ENCODE results near the gene CELSR1.

The CELSR1 gene

GRCh38 chr22:46366327-46366731 is 171.1 kb downstream of the CELSR1 start:
- no peak for DNase-seq (ENCODE audit: low read depth, low spot score)

- no peak for DNase-seq (ENCODE audit: low read depth, low spot score)
These were observed 172.2 kb downstream of the CELSR1 start for GRCh38 chr22:46365166-46365624.

GRCh38 chr22:46364341-46365165 is 172.9 kb downstream of the CELSR1 start:
- no peak for DNase-seq (ENCODE audit: low read depth, low spot score)

GRCh38 chr22:46363611-46364321 is 173.7 kb downstream of the CELSR1 start:
- no peak for DNase-seq (ENCODE audit: low read depth, low spot score)

- DNase-seq (ENCODE audit: low read depth, low spot score), result no peak
These were observed 174.4 kb downstream of the CELSR1 start for GRCh38 chr22:46362934-46363515.

- no peak for DNase-seq (ENCODE audit: low read depth, low spot score)
These were observed 175.1 kb downstream of the CELSR1 start for GRCh38 chr22:46362203-46362933.

GRCh38 chr22:46361826-46362202 is 175.6 kb downstream of the CELSR1 start:
- DNase-seq (ENCODE audit: low read depth, low spot score), result no peak

GRCh38 chr22:46360891-46361290 is 176.5 kb downstream of the CELSR1 start:
- DNase-seq (ENCODE audit: low read depth, low spot score), result no peak

- no peak for DNase-seq (ENCODE audit: low read depth, low spot score)
These were observed 177.3 kb downstream of the CELSR1 start for GRCh38 chr22:46360097-46360496.

GRCh38 chr22:46359362-46359761 is 178.1 kb downstream of the CELSR1 start:
- no peak for DNase-seq (ENCODE audit: low read depth, low spot score)

- no peak for DNase-seq (ENCODE audit: low read depth, low spot score)
These were observed 178.7 kb downstream of the CELSR1 start for GRCh38 chr22:46358766-46359165.

- DNase-seq (ENCODE audit: low read depth, low spot score), result no peak
These were observed 179.5 kb downstream of the CELSR1 start for GRCh38 chr22:46357711-46358520.

GRCh38 chr22:46356496-46357480 is 180.6 kb downstream of the CELSR1 start:
- DNase-seq (ENCODE audit: low read depth, low spot score), result no peak

GRCh38 chr22:46355996-46356471 is 181.4 kb downstream of the CELSR1 start:
- no peak for DNase-seq (ENCODE audit: low read depth, low spot score)

- DNase-seq (ENCODE audit: low read depth, low spot score), result no peak
These were observed 181.9 kb downstream of the CELSR1 start for GRCh38 chr22:46355369-46355995.

- DNase-seq (ENCODE audit: low read depth, low spot score), result no peak
These were observed 182.5 kb downstream of the CELSR1 start for GRCh38 chr22:46354993-46355305.

GRCh38 chr22:46354176-46354992 is 183.0 kb downstream of the CELSR1 start:
- no peak for DNase-seq (ENCODE audit: low read depth, low spot score)

GRCh38 chr22:46353483-46354105 is 183.8 kb downstream of the CELSR1 start:
- DNase-seq (ENCODE audit: low read depth, low spot score), result no peak

Data from iPS DF 19.7 (cell line).